Kasumi-1 (cell line): ENCODE results near the gene TSPAN1.
A peak's percentile ranks its signal among the peaks of the same experiment; 100 is the strongest.

Experiments used
- DNase-seq, 2 experiments: peaks; one replicate each; lab custom pipeline; 2025; lab: John Stamatoyannopoulos, UW

Gene TSPAN1

GRCh38 chr1:46160212-46160611, 14.7 kb upstream of the TSPAN1 start:
- no peak for DNase-seq

GRCh38 chr1:46166521-46167462, 8.1 kb upstream of the TSPAN1 start:
- DNase-seq = peak; percentile 17 to 35

- no peak for DNase-seq
Observed at GRCh38 chr1:46168477-46168876, 6.4 kb upstream of the TSPAN1 start.

GRCh38 chr1:46169811-46170454, 5.0 kb upstream of the TSPAN1 start:
- no peak for DNase-seq

GRCh38 chr1:46171351-46171750, 3.5 kb upstream of the TSPAN1 start:
- DNase-seq = no peak

- DNase-seq = no peak
Observed at GRCh38 chr1:46171871-46172270, 3.0 kb upstream of the TSPAN1 start.

GRCh38 chr1:46172321-46172720, 2.6 kb upstream of the TSPAN1 start:
- DNase-seq = no peak

GRCh38 chr1:46173361-46173856, 1.5 kb upstream of the TSPAN1 start:
- peak; percentile 18 to 32 for DNase-seq

- no peak for DNase-seq
Observed at GRCh38 chr1:46175243-46175642, 356 bp downstream of the TSPAN1 start.

- no peak for DNase-seq
Observed at GRCh38 chr1:46176211-46176865, 1.5 kb downstream of the TSPAN1 start, which contains the start of gene P3R3URF. TSS of gene P3R3URF (minus strand) at chr1:46176488. CDS start at chr1:46176471, 17 bp downstream.

GRCh38 chr1:46179138-46180081, 4.5 kb downstream of the TSPAN1 start:
- DNase-seq = peak; percentile 76 to 88

- no peak for DNase-seq
Observed at GRCh38 chr1:46180082-46180616, 5.3 kb downstream of the TSPAN1 start.

- DNase-seq = no peak
Observed at GRCh38 chr1:46181343-46182260, 6.7 kb downstream of the TSPAN1 start.

GRCh38 chr1:46183079-46183847, 8.4 kb downstream of the TSPAN1 start:
- peak in 1 of 2 experiments; percentile 10 for DNase-seq

- DNase-seq = peak; percentile 55 to 62
Observed at GRCh38 chr1:46183926-46184557, 9.2 kb downstream of the TSPAN1 start.

GRCh38 chr1:46184920-46185658, 10.2 kb downstream of the TSPAN1 start:
- DNase-seq = no peak

- no peak for DNase-seq
Observed at GRCh38 chr1:46186076-46186475, 11.2 kb downstream of the TSPAN1 start.
